ENCODE data around the gene TGFBR3L. TPM values are rescaled to one million over a fixed set of nuclear protein-coding genes. Genes with fewer than 3 reads are reported as not detected.

The TGFBR3L gene
- total and polyA plus RNA-seq, 2 of the 13 experiments (the other 11 are each of a cell fraction or from before 2014, with no cell fraction given), result 0.20 to 1.0 TPM

GRCh38 chr19:7888145-7888825 is 26.3 kb upstream of the TGFBR3L start, which contains the start of gene LRRC8E (continued):
- TF ChIP-seq IRF9 (CRISPR knock-in tag; IDR thresholded peaks at IDR 0.05; ENCODE audit: borderline replicate concordance) (0 out of 2 replicates have a peak, but pooled peaks have one; percentile 45), FOXP1 (IDR thresholded peaks at IDR 0.05) (no peak), FOXP1 (CRISPR knock-in tag; IDR thresholded peaks at IDR 0.05) (no peak), ZNF550 (CRISPR knock-in tag; IDR thresholded peaks at IDR 0.05; ENCODE audit: borderline replicate concordance) (no peak), KDM3A (CRISPR knock-in tag; IDR thresholded peaks at IDR 0.05; ENCODE audit: low read depth) (peak; percentile 27; the same call in 1 of the 2 replicates), POLR2AphosphoS5 (IDR thresholded peaks at IDR 0.05; ENCODE audit: low read depth, low read length) (peak; percentile 60), ZNF597 (CRISPR knock-in tag; IDR thresholded peaks at IDR 0.05) (no peak), ESRRA (CRISPR knock-in tag; IDR thresholded peaks at IDR 0.05; ENCODE audit: low read depth) (no peak; the same call in 1 of the 2 replicates), ZNF282 (IDR thresholded peaks at IDR 0.05; ENCODE audit: partially characterized antibody) (no peak), ZNF12 (CRISPR knock-in tag; IDR thresholded peaks at IDR 0.05) (no peak), ZNF782 (CRISPR knock-in tag; IDR thresholded peaks at IDR 0.05; ENCODE audit: borderline replicate concordance) (no peak), ZNF792 (CRISPR knock-in tag; IDR thresholded peaks at IDR 0.05) (0 out of 2 replicates have a peak, but pooled peaks have one; percentile 38), ELF4 (CRISPR knock-in tag; IDR thresholded peaks at IDR 0.05; ENCODE audit: borderline replicate concordance) (no peak), MZF1 (CRISPR knock-in tag; IDR thresholded peaks at IDR 0.05; ENCODE audit: borderline replicate concordance) (no peak), PREB (CRISPR knock-in tag; IDR thresholded peaks at IDR 0.05) (no peak), ZKSCAN8 (CRISPR knock-in tag; IDR thresholded peaks at IDR 0.05; ENCODE audit: borderline replicate concordance) (no peak), FOSL1 (CRISPR knock-in tag; IDR thresholded peaks at IDR 0.05; ENCODE audit: borderline replicate concordance) (peak; percentile 11; the same call in 1 of the 2 replicates), ZNF770 (CRISPR knock-in tag; IDR thresholded peaks at IDR 0.05) (peak; percentile 79), ZFP62 (CRISPR knock-in tag; IDR thresholded peaks at IDR 0.05) (no peak), TARDBP (CRISPR knock-in tag; IDR thresholded peaks at IDR 0.05) (no peak), HMGXB4 (CRISPR knock-in tag; IDR thresholded peaks at IDR 0.05; ENCODE audit: borderline replicate concordance in 1 of 2, low read depth in 1 of 2) (peak; percentile 20 to 63; a peak in 2 of 4 replicates), MED1 (CRISPR knock-in tag; IDR thresholded peaks at IDR 0.05) (no peak; the same call in 1 of the 2 replicates)

All from HepG2 (cell line).